GM12872 (cell line): Measurements from ENCODE around the gene KCNJ1.

Experiments
- TF ChIP-seq, protein P1 (sequence below): IDR thresholded peaks from 3 replicates; pipeline ENCODE4 v1.5.1; 2011; ENCODE audit warnings: low read depth, mild to moderate bottlenecking, low read length, moderate library complexity; ENCODE audit not compliant: insufficient read depth

KCNJ1 gene

DNA sequence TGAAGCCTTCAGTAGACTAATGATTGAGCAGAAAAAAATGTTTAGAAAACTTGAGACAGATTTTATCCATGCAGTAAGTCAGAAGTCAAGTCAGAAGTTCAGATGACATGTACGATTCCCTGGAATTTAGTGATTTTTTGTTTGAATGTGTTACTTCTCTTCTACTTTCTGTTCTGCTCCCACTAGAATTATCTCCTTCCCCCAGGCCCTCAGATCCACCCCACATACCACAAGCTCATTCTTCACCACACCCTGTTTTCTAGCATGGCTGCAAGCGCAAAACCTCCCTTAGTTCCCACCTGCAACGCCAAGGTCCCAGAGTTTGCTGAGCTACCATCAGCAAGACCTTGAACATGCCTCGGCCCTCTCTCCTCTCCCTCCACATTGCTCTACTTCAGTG, 64.1 kb downstream of the KCNJ1 start:
- TF ChIP-seq, protein P1, sequence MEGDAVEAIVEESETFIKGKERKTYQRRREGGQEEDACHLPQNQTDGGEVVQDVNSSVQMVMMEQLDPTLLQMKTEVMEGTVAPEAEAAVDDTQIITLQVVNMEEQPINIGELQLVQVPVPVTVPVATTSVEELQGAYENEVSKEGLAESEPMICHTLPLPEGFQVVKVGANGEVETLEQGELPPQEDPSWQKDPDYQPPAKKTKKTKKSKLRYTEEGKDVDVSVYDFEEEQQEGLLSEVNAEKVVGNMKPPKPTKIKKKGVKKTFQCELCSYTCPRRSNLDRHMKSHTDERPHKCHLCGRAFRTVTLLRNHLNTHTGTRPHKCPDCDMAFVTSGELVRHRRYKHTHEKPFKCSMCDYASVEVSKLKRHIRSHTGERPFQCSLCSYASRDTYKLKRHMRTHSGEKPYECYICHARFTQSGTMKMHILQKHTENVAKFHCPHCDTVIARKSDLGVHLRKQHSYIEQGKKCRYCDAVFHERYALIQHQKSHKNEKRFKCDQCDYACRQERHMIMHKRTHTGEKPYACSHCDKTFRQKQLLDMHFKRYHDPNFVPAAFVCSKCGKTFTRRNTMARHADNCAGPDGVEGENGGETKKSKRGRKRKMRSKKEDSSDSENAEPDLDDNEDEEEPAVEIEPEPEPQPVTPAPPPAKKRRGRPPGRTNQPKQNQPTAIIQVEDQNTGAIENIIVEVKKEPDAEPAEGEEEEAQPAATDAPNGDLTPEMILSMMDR: no peak

DNA sequence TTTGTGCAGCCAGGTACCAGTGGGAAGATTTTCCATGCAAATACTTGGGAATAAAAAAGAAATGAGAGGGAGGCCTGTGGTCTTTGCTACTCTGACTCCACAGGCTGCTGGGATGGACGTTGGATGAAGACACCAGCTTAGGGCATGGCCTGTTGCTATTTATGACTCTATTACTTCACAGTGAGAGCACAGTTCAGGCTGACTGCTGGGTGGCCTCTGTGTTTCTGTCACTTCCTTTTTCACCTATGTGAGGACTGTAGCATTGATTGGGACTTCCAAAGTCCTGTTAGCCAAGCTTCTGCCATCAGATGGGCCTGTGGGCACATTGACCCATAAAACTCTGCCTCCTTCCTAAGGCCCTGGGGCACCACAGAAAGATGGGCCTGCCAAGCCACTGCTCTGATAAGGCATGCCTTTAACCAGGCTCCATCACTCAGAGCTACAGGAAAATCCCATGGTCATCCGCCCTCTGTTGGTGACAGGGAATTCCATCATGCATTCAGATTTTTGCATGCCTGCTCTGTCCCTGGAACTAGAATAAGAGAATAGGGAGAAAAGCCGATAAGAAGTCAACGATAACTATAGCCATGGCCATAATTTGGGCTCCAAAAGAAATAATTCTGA, 64.6 kb downstream of the KCNJ1 start:
- TF ChIP-seq, protein P1: peak; percentile 20; the same call in 1 of the 3 replicates

DNA sequence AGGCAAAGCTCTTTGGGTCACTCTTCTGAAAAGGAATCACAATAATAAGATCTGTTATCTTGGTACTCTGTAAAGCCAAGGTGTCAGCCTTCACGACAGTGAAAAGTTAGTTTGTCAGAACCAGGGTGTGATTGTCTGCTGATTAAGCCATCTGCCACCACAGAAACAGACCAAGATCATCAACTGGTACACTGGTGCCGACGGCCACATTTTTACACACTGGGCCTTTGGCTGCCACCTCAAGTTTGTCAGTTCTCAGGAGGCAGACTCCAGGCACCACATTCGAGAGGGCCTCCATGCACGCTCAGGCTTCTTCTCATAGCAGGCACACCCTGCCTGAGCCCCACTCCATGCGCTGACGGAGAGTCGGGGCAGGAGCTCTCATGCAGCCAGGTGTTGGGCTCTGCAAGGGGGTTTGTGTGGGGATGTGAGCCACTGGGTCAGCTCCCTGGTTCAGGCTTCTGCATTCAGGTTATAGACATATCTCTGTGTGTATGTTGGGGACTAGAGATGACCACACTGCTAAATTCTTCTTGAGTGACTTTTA, 66.2 kb downstream of the KCNJ1 start:
- TF ChIP-seq, protein P1: no peak

DNA sequence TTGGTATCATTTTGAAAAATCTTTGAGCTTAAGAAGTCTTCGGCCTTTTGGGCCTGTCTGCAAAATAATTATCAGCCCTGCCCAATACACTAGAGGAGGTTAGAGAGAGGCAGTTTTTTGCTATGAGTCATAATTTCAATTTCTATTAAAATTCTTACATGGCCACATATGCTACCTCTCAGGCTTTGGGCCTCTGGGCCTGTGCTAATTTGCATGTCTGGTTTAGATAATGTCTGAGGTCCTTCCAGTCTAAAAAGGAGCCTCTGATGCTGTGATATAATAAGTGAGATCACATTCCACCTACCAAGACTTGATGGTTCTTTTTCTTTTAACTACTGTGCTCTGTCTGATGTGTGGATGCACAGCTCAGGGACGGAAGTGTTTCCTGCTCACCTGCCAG, 70.8 kb downstream of the KCNJ1 start:
- TF ChIP-seq, protein P1: no peak

DNA sequence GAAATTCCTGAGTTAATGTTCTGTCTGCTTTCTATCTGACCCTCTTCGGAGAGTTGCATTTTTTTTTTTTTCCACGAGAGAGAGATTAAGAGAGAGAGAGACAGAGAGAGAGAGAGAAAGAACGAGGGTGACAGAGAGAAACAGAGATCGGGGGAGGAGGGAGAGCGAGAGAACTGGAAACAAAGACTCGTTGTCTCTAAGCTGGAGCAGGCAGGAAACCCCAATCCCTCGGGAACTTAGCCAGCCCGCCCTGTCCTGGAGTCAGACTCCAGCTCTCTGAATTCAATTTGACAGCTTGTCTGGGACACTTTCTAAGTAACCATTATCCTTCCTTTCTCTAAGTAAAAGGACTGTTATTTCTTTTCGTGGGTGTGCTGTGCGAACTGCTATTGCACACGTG, 76.9 kb downstream of the KCNJ1 start:
- TF ChIP-seq, protein P1: no peak

DNA sequence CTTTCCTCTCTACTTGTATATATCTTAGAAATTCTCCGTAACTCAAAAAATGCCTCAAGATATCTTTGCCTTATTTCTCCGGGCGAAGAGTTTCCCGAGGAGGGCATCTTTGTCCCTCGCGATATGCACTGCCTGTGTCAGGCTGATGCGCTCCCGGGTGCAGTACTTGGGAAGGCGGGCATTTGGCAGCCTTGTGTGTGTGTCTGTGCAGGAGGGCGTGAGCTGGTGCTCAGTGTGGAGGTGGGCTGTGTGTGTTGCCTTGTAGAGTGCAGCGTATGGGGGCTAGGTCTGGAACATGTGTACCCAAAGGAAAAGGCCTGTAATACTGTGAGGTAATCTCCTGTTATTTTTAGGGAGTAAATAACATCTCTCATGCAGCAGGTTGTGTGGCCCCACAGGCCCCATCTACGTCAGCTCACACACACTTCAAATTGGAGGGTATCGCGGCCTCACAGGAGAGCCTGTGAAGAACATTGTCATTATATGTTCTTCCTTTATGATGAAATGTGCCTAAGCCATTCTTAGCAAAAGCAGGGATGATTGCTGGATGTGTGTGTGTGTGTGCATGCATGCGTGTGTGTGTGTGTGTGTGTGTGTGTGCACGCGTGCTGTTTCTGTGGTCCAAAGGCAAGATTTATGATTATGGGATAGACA, 77.5 kb downstream of the KCNJ1 start:
- TF ChIP-seq, protein P1: no peak
